ENCODE data around the gene SPDYE18.
"Not testable (repeated sequence)": the region's sequence is repeated elsewhere in the genome, so short reads cannot be mapped to it uniquely, and the experiment has no call there.

GRCh38 chr7:77032261-77032660 is 30.1 kb downstream of the SPDYE18 start, which contains the start of gene SPDYE17:
- TF ChIP-seq CTCF, POLR2AphosphoS5, POLR2A (IDR thresholded peaks at IDR 0.05): not testable (repeated sequence)

All from upper lobe of left lung (tissue), 4 donors.